ENCODE measurements around the gene GPR158.

GRCh38 chr10:25467881-25468280, 293.1 kb downstream of the GPR158 start:
- no peak for TF ChIP-seq CTCF (conservative IDR thresholded peaks at IDR 0.05; ENCODE audit: low read length)
- TF ChIP-seq EZH2phosphoT487 (IDR thresholded peaks at IDR 0.05; ENCODE audit: borderline replicate concordance), result no peak
